Activated T-cell treated with anti-CD3 and anti-CD28 coated beads, Interleukin-2, amount 50 U/mL, for 48 hours (primary cell): ENCODE data around the gene SRF.

Experiments used
- DNase-seq, 2 experiments: peaks; one replicate each; pipeline ENCODE4 v3.0.0-alpha.2; 2020

SRF gene

GRCh38 chr6:43219119-43219518, 48.0 kb downstream of the SRF start:
- no peak for DNase-seq

- no peak for DNase-seq
Measured at GRCh38 chr6:43219814-43220213, 48.7 kb downstream of the SRF start.

DNA sequence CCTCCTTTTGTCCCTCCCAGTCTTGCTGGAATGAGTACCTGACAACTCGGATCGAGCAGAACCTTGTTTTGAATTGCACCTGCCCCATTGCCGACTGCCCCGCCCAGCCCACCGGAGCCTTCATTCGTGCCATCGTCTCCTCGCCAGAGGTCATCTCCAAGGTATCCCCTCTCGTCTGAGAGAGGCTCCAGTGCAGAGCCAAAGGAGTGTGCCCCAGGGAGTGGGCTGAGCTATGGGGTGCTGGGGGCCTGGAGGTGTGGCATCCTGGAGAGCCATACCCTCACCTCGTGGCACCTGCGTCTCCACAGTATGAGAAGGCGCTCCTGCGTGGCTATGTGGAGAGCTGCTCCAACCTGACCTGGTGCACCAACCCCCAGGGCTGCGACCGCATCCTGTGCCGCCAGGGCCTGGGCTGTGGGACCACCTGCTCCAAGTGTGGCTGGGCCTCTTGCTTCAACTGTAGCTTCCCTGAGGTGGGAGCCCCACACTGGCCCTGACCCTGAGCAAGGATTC, 49.4 kb downstream of the SRF start:
- DNase-seq: no peak

- no peak for DNase-seq
Measured at GRCh38 chr6:43221046-43221972, 50.2 kb downstream of the SRF start.

DNA sequence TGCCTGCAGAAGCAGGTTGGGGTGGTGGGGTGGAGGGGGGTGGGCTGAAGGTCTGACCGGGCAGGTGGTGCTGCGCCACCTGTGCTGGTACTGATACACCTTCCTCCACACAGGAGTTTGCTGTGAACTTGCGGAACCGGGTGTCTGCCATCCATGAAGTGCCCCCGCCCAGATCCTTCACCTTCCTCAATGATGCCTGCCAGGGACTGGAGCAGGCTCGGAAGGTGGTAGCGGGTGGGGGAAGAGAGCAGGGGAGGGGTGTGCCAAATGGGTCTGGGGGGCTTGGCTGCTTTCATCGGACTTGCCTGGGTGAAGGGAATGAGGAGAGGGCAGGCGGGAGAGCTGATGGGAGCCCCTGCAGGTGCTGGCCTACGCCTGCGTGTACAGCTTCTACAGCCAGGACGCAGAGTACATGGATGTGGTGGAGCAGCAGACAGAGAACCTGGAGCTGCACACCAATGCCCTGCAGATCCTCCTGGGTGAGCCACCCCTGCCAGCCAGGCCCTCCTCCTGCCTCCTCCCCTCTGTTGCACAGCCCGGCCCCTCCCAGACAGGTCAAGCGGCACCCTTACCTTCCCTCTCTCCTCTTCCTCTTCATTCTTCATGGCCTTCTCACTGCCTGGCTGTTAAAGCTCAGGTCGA, 51.5 kb downstream of the SRF start:
- no peak for DNase-seq

DNA sequence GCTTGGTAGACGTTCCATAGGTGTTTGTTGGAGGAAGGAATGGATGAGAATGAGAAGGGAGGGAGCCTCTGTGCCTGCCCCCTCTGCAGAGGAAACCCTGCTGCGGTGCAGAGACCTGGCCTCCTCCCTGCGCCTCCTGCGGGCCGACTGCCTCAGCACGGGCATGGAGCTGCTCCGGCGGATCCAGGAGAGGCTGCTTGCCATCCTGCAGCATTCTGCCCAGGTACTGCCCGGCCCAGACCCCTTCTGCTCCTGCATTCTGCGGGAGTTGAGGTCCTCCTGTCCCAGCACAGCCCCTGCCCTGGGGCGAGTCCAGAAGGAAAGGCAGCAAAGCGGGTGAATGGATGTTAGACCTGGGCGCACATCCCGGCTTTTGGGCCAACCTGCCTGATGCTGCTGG, 52.1 kb downstream of the SRF start:
- no peak for DNase-seq

- DNase-seq: no peak
Measured at GRCh38 chr6:43226192-43226851, 55.3 kb downstream of the SRF start.

- peak; percentile 88 to 91 for DNase-seq
Measured at GRCh38 chr6:43228951-43229802, 58.1 kb downstream of the SRF start, which contains the start of gene DNPH1. Gene DNPH1, minus strand, starts transcription at chr6:43229481. Its CDS starts 25 bp downstream, at chr6:43229456.

GRCh38 chr6:43229803-43230620, 58.9 kb downstream of the SRF start:
- no peak for DNase-seq

DNA sequence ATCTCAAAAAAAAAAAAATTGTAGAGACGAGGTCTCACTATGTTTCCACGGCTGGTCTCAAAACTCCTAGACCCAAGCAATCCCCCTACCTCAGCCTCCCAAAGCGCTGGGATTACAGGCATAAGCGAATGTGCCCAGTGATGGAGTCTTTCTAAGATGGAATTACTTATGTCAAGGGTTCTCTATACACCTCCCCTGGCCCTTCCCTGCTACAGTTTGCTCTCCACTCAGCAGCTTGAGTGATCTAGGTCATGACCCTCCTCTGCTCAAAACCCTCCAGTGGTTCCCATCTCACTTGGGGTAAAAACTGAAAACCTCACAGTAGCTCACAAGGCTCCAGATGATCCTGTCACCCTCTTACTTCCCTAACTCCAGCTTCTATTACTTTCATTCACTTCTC, 60.0 kb downstream of the SRF start:
- DNase-seq: peak in 1 of 2 experiments; percentile 12
